Fibroblast of the aortic adventitia (primary cell): Measurements from ENCODE around the gene DCAF15. TPM values are rescaled to one million over a fixed set of nuclear protein-coding genes. Genes with fewer than 3 reads are reported as not detected.
"Not testable (repeated sequence)": the region's sequence is repeated elsewhere in the genome, so short reads cannot be mapped to it uniquely, and the experiment has no call there.

Experiments used
- DNase-seq: peaks from one replicate; pipeline ENCODE4 v3.0.0-alpha.2; 2010; ENCODE audit warnings: low read depth
- H3K4me3 ChIP-seq: 2 replicates; pipeline ENCODE4 v1.5.1; 2011; ENCODE audit warnings: low read depth, mild to moderate bottlenecking, control low read depth, low read length, moderate library complexity
- total RNA-seq: library from RNA; depleted of rRNA; stranded (reverse); fragments of >200 nt; gene quantifications from 2 replicates; pipeline ENCODE4 v1.2.3, GENCODE V29; 2012; ENCODE audit warnings: low replicate concordance
- TF ChIP-seq, protein P1 (sequence below): IDR thresholded peaks from 2 replicates; pipeline ENCODE4 v1.5.1; 2011; ENCODE audit warnings: mild to moderate bottlenecking, low read length, control low read depth, inconsistent platforms; ENCODE audit not compliant: insufficient read depth

Gene DCAF15
- total RNA-seq, 1 donor, result 12.7 TPM

DNA sequence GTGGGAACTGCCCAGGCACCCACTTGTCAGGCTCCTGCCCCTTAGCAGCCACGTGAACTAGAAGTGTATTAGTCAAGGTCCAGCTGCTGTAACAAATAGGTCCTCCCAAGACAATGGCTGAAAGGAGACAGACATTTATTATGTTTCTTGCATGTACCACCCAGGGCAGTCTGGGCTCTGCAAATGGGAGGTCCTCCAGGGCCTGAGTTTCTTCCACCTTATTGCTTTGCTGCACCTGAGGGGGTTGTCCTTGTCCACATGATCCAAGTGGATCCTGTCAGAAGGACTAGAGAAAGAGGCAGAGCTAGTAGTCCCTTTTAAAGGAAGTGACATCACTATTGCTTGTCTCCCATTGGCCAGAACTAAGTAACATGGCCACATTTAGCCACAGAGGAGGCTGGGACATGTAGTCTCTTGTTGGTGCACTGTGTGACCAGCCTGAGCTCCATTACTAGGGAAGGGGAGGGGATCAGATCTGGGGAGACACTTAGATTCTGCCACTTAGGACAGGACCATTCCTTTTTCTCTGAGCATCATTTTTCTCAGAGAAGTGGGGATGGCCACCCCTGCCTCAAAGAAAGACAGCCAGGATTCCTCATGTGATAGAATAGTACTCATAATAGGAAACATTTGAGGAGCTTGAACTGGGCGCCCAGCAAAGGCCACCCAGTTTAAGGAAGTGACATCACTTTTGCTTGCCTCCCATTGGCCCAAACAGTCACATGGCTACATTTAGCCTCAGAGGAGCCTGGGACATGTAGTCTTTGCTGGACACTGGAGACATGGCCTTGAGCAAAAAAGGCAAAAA lies 31.2 kb upstream of the DCAF15 start:
- no peak overlapping the region for H3K4me3 ChIP-seq
- TF ChIP-seq, protein P1, sequence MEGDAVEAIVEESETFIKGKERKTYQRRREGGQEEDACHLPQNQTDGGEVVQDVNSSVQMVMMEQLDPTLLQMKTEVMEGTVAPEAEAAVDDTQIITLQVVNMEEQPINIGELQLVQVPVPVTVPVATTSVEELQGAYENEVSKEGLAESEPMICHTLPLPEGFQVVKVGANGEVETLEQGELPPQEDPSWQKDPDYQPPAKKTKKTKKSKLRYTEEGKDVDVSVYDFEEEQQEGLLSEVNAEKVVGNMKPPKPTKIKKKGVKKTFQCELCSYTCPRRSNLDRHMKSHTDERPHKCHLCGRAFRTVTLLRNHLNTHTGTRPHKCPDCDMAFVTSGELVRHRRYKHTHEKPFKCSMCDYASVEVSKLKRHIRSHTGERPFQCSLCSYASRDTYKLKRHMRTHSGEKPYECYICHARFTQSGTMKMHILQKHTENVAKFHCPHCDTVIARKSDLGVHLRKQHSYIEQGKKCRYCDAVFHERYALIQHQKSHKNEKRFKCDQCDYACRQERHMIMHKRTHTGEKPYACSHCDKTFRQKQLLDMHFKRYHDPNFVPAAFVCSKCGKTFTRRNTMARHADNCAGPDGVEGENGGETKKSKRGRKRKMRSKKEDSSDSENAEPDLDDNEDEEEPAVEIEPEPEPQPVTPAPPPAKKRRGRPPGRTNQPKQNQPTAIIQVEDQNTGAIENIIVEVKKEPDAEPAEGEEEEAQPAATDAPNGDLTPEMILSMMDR, result no peak
- DNase-seq, result peak; percentile 38

- DNase-seq, H3K4me3 ChIP-seq: not testable (repeated sequence)
Measured at GRCh38 chr19:13922118-13922517, 30.2 kb upstream of the DCAF15 start.

GRCh38 chr19:13923194-13923987 lies 28.9 kb upstream of the DCAF15 start:
- no peak overlapping the region for H3K4me3 ChIP-seq
- TF ChIP-seq, protein P1, result no peak
- DNase-seq, result no peak

- H3K4me3 ChIP-seq, result no peak overlapping the region
- no peak for DNase-seq
- TF ChIP-seq, protein P1, result no peak
Measured at GRCh38 chr19:13926010-13926409, 26.3 kb upstream of the DCAF15 start.

DNA sequence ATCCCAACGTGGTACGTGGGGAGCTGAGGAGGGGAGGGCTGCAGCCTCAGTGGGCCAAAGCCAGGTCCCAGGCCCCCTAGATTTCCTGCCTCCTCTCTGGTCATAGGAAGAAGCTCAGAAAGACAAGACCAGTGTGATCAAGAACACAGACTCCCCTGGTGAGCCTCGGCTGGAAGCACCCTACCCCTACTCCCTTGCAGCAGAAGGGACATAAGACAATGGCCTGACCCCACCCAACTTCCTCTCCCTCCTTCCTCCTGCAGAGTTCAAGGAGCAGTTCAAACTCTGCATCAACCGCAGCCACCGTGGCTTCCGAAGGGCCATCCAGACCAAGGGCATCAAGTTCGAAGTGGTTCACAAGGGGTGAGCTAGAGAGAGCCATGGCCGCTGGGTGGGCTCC lies 25.6 kb upstream of the DCAF15 start:
- TF ChIP-seq, protein P1, result no peak
- no peak overlapping the region for H3K4me3 ChIP-seq
- no peak for DNase-seq

- TF ChIP-seq, protein P1, result no peak
- no peak for DNase-seq
- no peak overlapping the region for H3K4me3 ChIP-seq
Measured at GRCh38 chr19:13929340-13929739, 23.0 kb upstream of the DCAF15 start.

DNA sequence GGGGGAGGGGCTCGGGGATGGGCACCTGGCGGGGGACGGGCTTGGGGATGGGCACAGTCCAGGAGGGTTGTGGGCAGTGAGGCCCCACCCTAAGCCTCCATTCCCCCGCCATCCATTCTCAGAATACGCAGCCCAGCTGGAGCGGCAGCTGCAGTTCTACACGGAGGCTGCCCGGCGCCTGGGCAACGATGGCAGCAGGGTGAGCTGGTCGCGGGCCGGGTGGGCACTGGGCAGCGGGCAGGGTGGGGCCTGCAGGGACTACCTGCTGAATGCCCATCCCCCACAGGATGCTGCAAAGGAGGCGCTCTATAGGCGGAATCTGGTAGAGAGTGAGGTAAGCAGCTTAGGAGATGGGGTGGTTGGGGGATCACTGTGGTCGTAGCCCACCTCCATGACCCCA lies 22.4 kb upstream of the DCAF15 start:
- H3K4me3 ChIP-seq, result no peak overlapping the region

More for the DNA sequence above, 22.4 kb upstream of the DCAF15 start:
- TF ChIP-seq, protein P1, result no peak
- no peak for DNase-seq
